HCT116 (cell line): ENCODE results near the gene SGMS1. TPM values are rescaled to one million over a fixed set of nuclear protein-coding genes. Genes with fewer than 3 reads are reported as not detected.

Experiments used
- ATAC-seq: fragments of 200-7000 bp; cut with Tn5 transposase; 2 replicates; pipeline ENCODE4 v1.9.1; 2020; ENCODE audit warnings: mild to moderate bottlenecking, moderate library complexity
- BruUV-seq: library from RNA; stranded (reverse); fragments of 400-500 nt; replicated peaks from 2 replicates; lab custom pipeline; 2021; lab: Mats Ljungman, UMichigan
- CTCF ChIA-PET: fragments of 300-600 bp; sonication (Branson Sonifier 250); formaldehyde crosslinking; loops from one replicate; lab custom pipeline; 2021; ENCODE audit warnings: antibody characterized with exemption; lab: Charles Lee
- POLR2A ChIA-PET: fragments of 300-600, 350-600 bp; sonication (Branson Sonifier 250); formaldehyde crosslinking; loops from one replicate; lab custom pipeline; 2021; ENCODE audit warnings: antibody characterized with exemption; lab: Charles Lee
- RAD21 ChIA-PET, 2 experiments: fragments of 300-600 bp; sonication (Branson Sonifier 250); formaldehyde crosslinking; loops; one replicate each; lab custom pipeline; 2023; ENCODE audit warnings: low total read pairs in 2 of 2; ENCODE audit not compliant: uncharacterized antibody in 2 of 2, unreplicated experiment in 2 of 2, low non-redundant PET in 1 of 2; lab: Charles Lee
- DNase-seq: peaks from one replicate; pipeline ENCODE4 v3.0.0-alpha.2; 2010; ENCODE audit warnings: low read depth, low spot score
- H2AFZ ChIP-seq: fragments of 200-600 bp; shearing (Covaris generic), sonication (generic); 2 replicates; pipeline ENCODE4 v1.6.1; 2017; ENCODE audit warnings: low read depth, mixed run types, mixed read lengths, antibody characterized with exemption, low read length; ENCODE audit not compliant: poor library complexity, severe bottlenecking
- H3K27ac ChIP-seq: 2 replicates; pipeline ENCODE4 v1.5.1; 2012; ENCODE audit warnings: low read depth, low read length
- H3K27me3 ChIP-seq: fragments of 200-600 bp; sonication (generic); 2 replicates; pipeline ENCODE4 v1.6.1; 2016; ENCODE audit warnings: mixed run types, low read length, mixed read lengths; ENCODE audit not compliant: insufficient read depth
- H3K36me3 ChIP-seq, 2 experiments: fragments of 200-500 bp in 1 of 2; fragments of 200-600 bp in 1 of 2; sonication (Bioruptor generic) in 1 of 2; sonication (generic) in 1 of 2; 2 replicates each; pipeline versions ENCODE4 v1.5.1 to v1.6.1; 2014 to 2016; ENCODE audit warnings: low read length in 2 of 2, inconsistent platforms in 1 of 2, mixed read lengths in 1 of 2, mixed run types in 1 of 2; ENCODE audit not compliant: insufficient read depth in 2 of 2, control insufficient read depth in 1 of 2
- H3K4me1 ChIP-seq, 2 experiments: fragments of 200-600 bp in 1 of 2; sonication (generic) in 1 of 2; 2 replicates each; pipeline versions ENCODE4 v1.5.1 to v1.6.1; 2012 to 2017; ENCODE audit warnings: low read length in 2 of 2, inconsistent platforms in 1 of 2, mild to moderate bottlenecking in 1 of 2, mixed read lengths in 1 of 2, mixed run types in 1 of 2, moderate library complexity in 1 of 2; ENCODE audit not compliant: insufficient read depth in 2 of 2, control insufficient read depth in 1 of 2
- H3K4me2 ChIP-seq: fragments of 200-600 bp; sonication (generic); 2 replicates; pipeline ENCODE4 v1.6.1; 2017; ENCODE audit warnings: mixed run types, low read length, mixed read lengths
- H3K4me3 ChIP-seq, 2 experiments: fragments of 200-600 bp in 1 of 2; sonication (generic) in 1 of 2; replicated peaks in 1 of 2; 2 replicates each; pipeline ENCODE4 v1.5.1; 2011 to 2016; ENCODE audit warnings: low read length in 2 of 2, control low read depth in 1 of 2, low read depth in 1 of 2, mild to moderate bottlenecking in 1 of 2, mixed read lengths in 1 of 2, mixed run types in 1 of 2
- H3K79me2 ChIP-seq: fragments of 200-600 bp; sonication (generic); 2 replicates; pipeline ENCODE4 v1.6.1; 2017; ENCODE audit warnings: mild to moderate bottlenecking, mixed run types, low read length, moderate library complexity, mixed read lengths; ENCODE audit not compliant: insufficient read depth
- H3K9ac ChIP-seq: fragments of 200-600 bp; sonication (generic); 2 replicates; pipeline ENCODE4 v1.6.1; 2016; ENCODE audit warnings: low read length, mixed read lengths
- H3K9me2 ChIP-seq: fragments of 200-600 bp; sonication (generic), shearing (Covaris generic); 2 replicates; pipeline ENCODE4 v1.6.1; 2017; ENCODE audit warnings: mixed run types, mild to moderate bottlenecking, moderate library complexity; ENCODE audit not compliant: insufficient read depth
- H3K9me3 ChIP-seq, 2 experiments: fragments of 200-500 bp in 1 of 2; fragments of 200-600 bp in 1 of 2; sonication (Bioruptor generic) in 1 of 2; sonication (generic) in 1 of 2; 2 replicates each; pipeline ENCODE4 v1.6.1; 2014 to 2017; ENCODE audit warnings: low read length in 2 of 2, mixed read lengths in 2 of 2, inconsistent platforms in 1 of 2, low read depth in 1 of 2, mild to moderate bottlenecking in 1 of 2, mixed run types in 1 of 2, moderate library complexity in 1 of 2; ENCODE audit not compliant: control insufficient read depth in 1 of 2, insufficient read depth in 1 of 2
- H4K20me1 ChIP-seq: fragments of 200-600 bp; sonication (generic), shearing (Covaris generic); 2 replicates; pipeline ENCODE4 v1.6.1; 2017; ENCODE audit warnings: mixed run types, mild to moderate bottlenecking, moderate library complexity; ENCODE audit not compliant: insufficient read depth
- CBX3 ChIP-seq: IDR thresholded peaks from 2 replicates; pipeline ENCODE4 v1.6.1; 2012; ENCODE audit warnings: low read depth
- CEBPB ChIP-seq: IDR thresholded peaks from 2 replicates; pipeline ENCODE4 v1.6.1; 2012; ENCODE audit warnings: low read depth
- ELF1 ChIP-seq: IDR thresholded peaks from 2 replicates; pipeline ENCODE4 v1.6.1; 2012; ENCODE audit warnings: low read depth, borderline replicate concordance
- EZH2 ChIP-seq: fragments of 200-600 bp; sonication (generic); IDR thresholded peaks from 2 replicates; pipeline ENCODE4 v1.6.1; 2017; ENCODE audit warnings: antibody characterized with exemption, mixed run types
- EZH2phosphoT487 ChIP-seq: fragments of 200-600 bp; IDR thresholded peaks from 2 replicates; pipeline ENCODE4 v1.6.1; 2018; ENCODE audit warnings: antibody characterized with exemption, borderline replicate concordance
- POLR2A ChIP-seq: IDR thresholded peaks from 2 replicates; pipeline ENCODE4 v1.7.0; 2011; ENCODE audit warnings: borderline replicate concordance; ENCODE audit not compliant: insufficient read depth, insufficient read length; ENCODE audit errors: extremely low read depth
- POLR2AphosphoS5 ChIP-seq: IDR thresholded peaks from 2 replicates; pipeline ENCODE4 v1.6.1; 2011; ENCODE audit warnings: mild to moderate bottlenecking, low read depth, low read length, moderate library complexity
- RAD21 ChIP-seq: IDR thresholded peaks from 2 replicates; pipeline ENCODE4 v1.6.1; 2012; ENCODE audit warnings: low read depth, mild to moderate bottlenecking
- SRF ChIP-seq: IDR thresholded peaks from 2 replicates; pipeline ENCODE4 v1.6.1; 2012; ENCODE audit warnings: low read depth
- ZFX ChIP-seq: fragments of 450-650 bp; IDR thresholded peaks from 2 replicates; pipeline ENCODE4 v1.6.1; 2017
- ZNF274 ChIP-seq: fragments of 200-500 bp; sonication (Bioruptor generic); IDR thresholded peaks from 2 replicates; pipeline ENCODE4 v1.6.1; 2014; ENCODE audit warnings: mild to moderate bottlenecking, low read depth, low read length, inconsistent platforms
- intact Hi-C: fragments of 100-400 bp; cut with micrococcal nuclease; formaldehyde crosslinking; loops from 2 replicates; pipeline ENCODE4 v1.10.0; 2022
- total RNA-seq: library from RNA; stranded (reverse); gene quantifications from one replicate; pipeline ENCODE4 v1.2.1, GENCODE V29; 2021; ENCODE audit not compliant: unreplicated experiment
- TF ChIP-seq, protein P1 (sequence below): IDR thresholded peaks from 2 replicates; pipeline ENCODE4 v1.6.1; 2011; ENCODE audit warnings: mild to moderate bottlenecking, low read length, moderate library complexity; ENCODE audit not compliant: insufficient replicate concordance; ENCODE audit errors: extremely low read depth

Gene SGMS1
- total RNA-seq, 1 experiment from 2014 or later, result 29.1 TPM

DNA sequence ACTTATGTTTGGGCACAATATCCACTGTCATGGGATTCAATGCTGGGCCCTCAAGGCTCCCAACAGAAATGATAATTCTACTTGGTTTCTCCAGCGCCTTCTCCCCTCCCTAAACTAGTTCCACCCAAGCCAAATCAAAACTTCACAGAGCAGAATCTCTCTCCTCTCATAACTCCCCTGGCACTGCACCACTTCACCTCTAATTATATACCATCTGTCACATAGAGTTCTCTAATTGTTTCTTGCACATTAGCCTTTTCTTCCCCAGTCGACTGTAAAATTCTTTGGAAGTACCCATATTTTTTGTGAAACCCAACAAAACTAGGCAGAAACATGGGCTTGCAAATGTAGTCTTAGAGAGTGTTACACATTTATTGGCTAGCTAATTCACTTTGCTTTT, 8.1 kb downstream of the SGMS1 start:
- no peaks in the 10 kb centered on the region for H3K9me2 ChIP-seq
- intact Hi-C loops, result no loop called here
- no peak for DNase-seq
- no peaks in the 10 kb centered on the region for H3K9me3 ChIP-seq
- no peaks in the 10 kb centered on the region for H3K27me3 ChIP-seq
- no peak overlapping the region for H3K9ac ChIP-seq
- no peaks in the 10 kb centered on the region for H3K36me3 ChIP-seq
- POLR2A ChIA-PET, result no interaction called here
- peaks cover 49% of the 10 kb centered on the region for H3K79me2 ChIP-seq
- no peaks in the 10 kb centered on the region for H4K20me1 ChIP-seq
- H3K4me3 ChIP-seq, result no peak overlapping the region
- BruUV-seq, result no TSS peak
- H3K4me2 ChIP-seq, result no peak overlapping the region
- no peak overlapping the region for H3K27ac ChIP-seq
- no peak overlapping the region for H2AFZ ChIP-seq
- H3K4me1 ChIP-seq, result peaks cover 10 to 14% of the 10 kb centered on the region in 2 experiments; a peak in 3 of 4 replicates
- TF ChIP-seq EZH2phosphoT487 (no peak), ZNF274 (no peak), SRF (no peak), ZFX (no peak), POLR2A (no peak), ELF1 (no peak), CEBPB (no peak), POLR2AphosphoS5 (no peak), EZH2 (no peak), RAD21 (no peak), CBX3 (no peak)
- TF ChIP-seq, protein P1, sequence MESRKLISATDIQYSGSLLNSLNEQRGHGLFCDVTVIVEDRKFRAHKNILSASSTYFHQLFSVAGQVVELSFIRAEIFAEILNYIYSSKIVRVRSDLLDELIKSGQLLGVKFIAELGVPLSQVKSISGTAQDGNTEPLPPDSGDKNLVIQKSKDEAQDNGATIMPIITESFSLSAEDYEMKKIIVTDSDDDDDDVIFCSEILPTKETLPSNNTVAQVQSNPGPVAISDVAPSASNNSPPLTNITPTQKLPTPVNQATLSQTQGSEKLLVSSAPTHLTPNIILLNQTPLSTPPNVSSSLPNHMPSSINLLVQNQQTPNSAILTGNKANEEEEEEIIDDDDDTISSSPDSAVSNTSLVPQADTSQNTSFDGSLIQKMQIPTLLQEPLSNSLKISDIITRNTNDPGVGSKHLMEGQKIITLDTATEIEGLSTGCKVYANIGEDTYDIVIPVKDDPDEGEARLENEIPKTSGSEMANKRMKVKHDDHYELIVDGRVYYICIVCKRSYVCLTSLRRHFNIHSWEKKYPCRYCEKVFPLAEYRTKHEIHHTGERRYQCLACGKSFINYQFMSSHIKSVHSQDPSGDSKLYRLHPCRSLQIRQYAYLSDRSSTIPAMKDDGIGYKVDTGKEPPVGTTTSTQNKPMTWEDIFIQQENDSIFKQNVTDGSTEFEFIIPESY, result no peak
- TF ChIP-seq, all 23 proteins: peak for 0
- no peak for ATAC-seq
- ChIA-PET RAD21 (no interaction called here), CTCF (no interaction called here)
